CD4-positive, alpha-beta T cell (primary cell): ENCODE results near the gene HNRNPA3. TPM values are rescaled to one million over a fixed set of nuclear protein-coding genes. Genes with fewer than 3 reads are reported as not detected.

Experiments used
- ATAC-seq: fragments of 200-7000 bp; cut with Tn5 transposase; one replicate; pipeline ENCODE4 v1.10.0; 2022; ENCODE audit warnings: mild to moderate bottlenecking; ENCODE audit not compliant: poor library complexity
- CTCF ChIA-PET: fragments of 350-600 bp; sonication (Branson Sonifier 250); formaldehyde crosslinking; loops from one replicate; lab custom pipeline; 2021; ENCODE audit warnings: antibody characterized with exemption, inconsistent platforms; lab: Charles Lee
- POLR2A ChIA-PET: fragments of 350-600 bp; sonication (Branson Sonifier 250); formaldehyde crosslinking; loops from one replicate; lab custom pipeline; 2021; ENCODE audit warnings: antibody characterized with exemption, inconsistent platforms; lab: Charles Lee
- DNase-seq, 14 experiments: peaks; one replicate each; pipeline ENCODE4 v3.0.0-alpha.2; 2013 to 2020; ENCODE audit warnings: mixed read lengths in 2 of 14
- H3K27ac ChIP-seq, 2 donors: one replicate each; pipeline versions ENCODE4 v1.5.1 to v1.7.0; 2013; ENCODE audit warnings: low read length in 2 of 2, low read depth in 1 of 2, mild to moderate bottlenecking in 1 of 2
- H3K27me3 ChIP-seq, 2 experiments: 1 replicate in 1 of 2; 2 replicates in 1 of 2; pipeline versions ENCODE4 v1.6.1 to v1.7.0; 2013; ENCODE audit warnings: low read length in 2 of 2, control low read depth in 1 of 2, mild to moderate bottlenecking in 1 of 2, moderate library complexity in 1 of 2; ENCODE audit not compliant: insufficient read depth in 2 of 2, control insufficient read depth in 1 of 2
- H3K36me3 ChIP-seq: one replicate; pipeline ENCODE4 v1.6.1; 2013; ENCODE audit warnings: low read length, control low read depth; ENCODE audit not compliant: insufficient read depth
- H3K4me1 ChIP-seq: one replicate; pipeline ENCODE4 v1.6.1; 2013; ENCODE audit warnings: low read length, control low read depth; ENCODE audit not compliant: insufficient read depth
- H3K4me3 ChIP-seq: one replicate; pipeline ENCODE4 v1.5.1; 2013; ENCODE audit warnings: mild to moderate bottlenecking, low read length, moderate library complexity
- H3K9me3 ChIP-seq, 2 experiments: 1 replicate in 1 of 2; 2 replicates in 1 of 2; pipeline versions ENCODE4 v1.6.1 to v1.7.0; 2013; ENCODE audit warnings: low read length in 2 of 2, mild to moderate bottlenecking in 2 of 2, control low read depth in 1 of 2, moderate library complexity in 1 of 2; ENCODE audit not compliant: control insufficient read depth in 1 of 2, insufficient read depth in 1 of 2
- H3K27ac Mint-ChIP-seq: one replicate; pipeline ENCODE4 v1.8.0; 2020; ENCODE audit warnings: mixed read lengths
- H3K27me3 Mint-ChIP-seq: one replicate; pipeline ENCODE4 v1.8.0; 2021; ENCODE audit warnings: mixed read lengths
- H3K36me3 Mint-ChIP-seq: one replicate; pipeline ENCODE4 v1.8.0; 2021; ENCODE audit warnings: low read depth, mixed read lengths
- H3K4me1 Mint-ChIP-seq: one replicate; pipeline ENCODE4 v1.8.0; 2021; ENCODE audit warnings: low read depth, mixed read lengths
- H3K4me3 Mint-ChIP-seq: one replicate; pipeline ENCODE4 v1.8.0; 2020; ENCODE audit warnings: mild to moderate bottlenecking, mixed read lengths
- H3K9me3 Mint-ChIP-seq: one replicate; pipeline ENCODE4 v1.8.0; 2020; ENCODE audit warnings: mixed read lengths
- intact Hi-C, 2 experiments: fragments of 100-400 bp; cut with DNase I in 1 of 2; cut with micrococcal nuclease in 1 of 2; formaldehyde crosslinking; loops; one replicate each; pipeline versions ENCODE4 v1.15.1 to v1.9.0; 2023 to 2025; cut with DNase I, micrococcal nuclease
- total RNA-seq, 174 experiments: library from RNA in 2 of 174; stranded (reverse) in 2 of 174; gene quantifications; one replicate each; pipeline ENCODE4 v1.2.3 and lab custom pipeline; 2021 to 2026
- TF ChIP-seq, protein P1 (sequence below): fragments of 200-600 bp; IDR thresholded peaks from one replicate; pipeline ENCODE4 v1.8.0; 2022; ENCODE audit warnings: antibody characterized with exemption, mild to moderate bottlenecking

Gene HNRNPA3
- total RNA-seq, 2 experiments from 2014 or later = 162 to 167 TPM

DNA sequence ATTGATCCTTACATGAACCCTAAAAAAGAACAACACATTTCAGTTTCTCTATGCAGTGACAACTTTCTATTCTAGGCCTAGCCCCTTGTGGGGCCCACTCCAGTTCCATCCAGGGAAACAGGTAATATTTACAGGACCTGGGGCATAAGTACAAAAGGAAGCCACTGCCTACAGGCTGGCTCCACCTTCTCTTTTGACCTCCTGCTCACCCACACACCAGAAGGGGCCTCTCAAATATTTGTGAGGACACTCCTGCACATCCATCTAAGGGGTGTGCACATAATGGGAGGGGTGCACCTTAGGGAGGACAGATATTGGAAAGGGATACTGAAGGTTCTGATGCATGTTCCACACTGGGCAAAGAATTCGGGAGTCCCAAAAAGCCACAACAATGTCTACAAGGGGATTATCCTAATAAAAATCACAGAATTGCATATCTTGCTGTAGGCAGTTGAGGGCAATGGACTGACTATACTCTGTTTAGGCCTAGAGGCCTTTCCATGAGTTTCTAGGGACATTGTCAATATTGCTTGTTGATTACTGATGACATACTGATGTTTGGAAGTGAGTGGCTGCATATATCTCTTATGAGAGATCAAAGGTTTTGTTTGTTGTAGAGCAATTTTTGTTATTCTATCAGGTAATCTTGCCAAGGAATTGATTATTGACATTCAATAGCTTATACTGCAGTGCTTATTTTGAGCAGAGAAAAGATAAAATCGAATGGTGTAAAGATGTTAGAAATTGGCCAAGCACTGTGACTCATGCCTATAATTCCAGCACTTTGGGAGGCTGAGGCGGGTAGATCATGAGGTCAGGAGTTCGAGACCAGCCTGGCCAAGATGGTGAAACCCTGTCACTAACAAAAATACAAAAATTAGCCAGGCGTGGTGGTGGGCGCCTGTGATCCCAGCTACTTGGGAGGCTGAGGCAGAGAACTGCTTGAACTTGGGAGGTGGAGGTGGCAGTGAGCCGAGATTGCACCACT, 23.8 kb upstream of the HNRNPA3 start:
- TF ChIP-seq, protein P1, sequence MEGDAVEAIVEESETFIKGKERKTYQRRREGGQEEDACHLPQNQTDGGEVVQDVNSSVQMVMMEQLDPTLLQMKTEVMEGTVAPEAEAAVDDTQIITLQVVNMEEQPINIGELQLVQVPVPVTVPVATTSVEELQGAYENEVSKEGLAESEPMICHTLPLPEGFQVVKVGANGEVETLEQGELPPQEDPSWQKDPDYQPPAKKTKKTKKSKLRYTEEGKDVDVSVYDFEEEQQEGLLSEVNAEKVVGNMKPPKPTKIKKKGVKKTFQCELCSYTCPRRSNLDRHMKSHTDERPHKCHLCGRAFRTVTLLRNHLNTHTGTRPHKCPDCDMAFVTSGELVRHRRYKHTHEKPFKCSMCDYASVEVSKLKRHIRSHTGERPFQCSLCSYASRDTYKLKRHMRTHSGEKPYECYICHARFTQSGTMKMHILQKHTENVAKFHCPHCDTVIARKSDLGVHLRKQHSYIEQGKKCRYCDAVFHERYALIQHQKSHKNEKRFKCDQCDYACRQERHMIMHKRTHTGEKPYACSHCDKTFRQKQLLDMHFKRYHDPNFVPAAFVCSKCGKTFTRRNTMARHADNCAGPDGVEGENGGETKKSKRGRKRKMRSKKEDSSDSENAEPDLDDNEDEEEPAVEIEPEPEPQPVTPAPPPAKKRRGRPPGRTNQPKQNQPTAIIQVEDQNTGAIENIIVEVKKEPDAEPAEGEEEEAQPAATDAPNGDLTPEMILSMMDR = no peak
- no peaks in the 10 kb centered on the region for H3K27me3 ChIP-seq
- H3K27ac Mint-ChIP-seq = no peak overlapping the region
- no peak for ATAC-seq
- H3K27ac ChIP-seq = no peak overlapping the region
- no peaks in the 10 kb centered on the region for H3K4me1 ChIP-seq
- H3K4me1 Mint-ChIP-seq = no peaks in the 10 kb centered on the region
- H3K27me3 Mint-ChIP-seq = no peaks in the 10 kb centered on the region
- intact Hi-C loops = no loop called here
- no peak overlapping the region for H3K4me3 Mint-ChIP-seq
- H3K9me3 ChIP-seq = no peaks in the 10 kb centered on the region
- no peak overlapping the region for H3K4me3 ChIP-seq
- CTCF ChIA-PET = interaction anchor here (0.6 to 0.7 kb wide), 2 partner anchors 10 to 16 kb away, joined by 3 read pairs; no protein-coding TSS in a partner anchor
- DNase-seq = no peak
- H3K9me3 Mint-ChIP-seq = no peaks in the 10 kb centered on the region
- POLR2A ChIA-PET = no interaction called here
- no peaks in the 10 kb centered on the region for H3K36me3 ChIP-seq
- no peaks in the 10 kb centered on the region for H3K36me3 Mint-ChIP-seq

DNA sequence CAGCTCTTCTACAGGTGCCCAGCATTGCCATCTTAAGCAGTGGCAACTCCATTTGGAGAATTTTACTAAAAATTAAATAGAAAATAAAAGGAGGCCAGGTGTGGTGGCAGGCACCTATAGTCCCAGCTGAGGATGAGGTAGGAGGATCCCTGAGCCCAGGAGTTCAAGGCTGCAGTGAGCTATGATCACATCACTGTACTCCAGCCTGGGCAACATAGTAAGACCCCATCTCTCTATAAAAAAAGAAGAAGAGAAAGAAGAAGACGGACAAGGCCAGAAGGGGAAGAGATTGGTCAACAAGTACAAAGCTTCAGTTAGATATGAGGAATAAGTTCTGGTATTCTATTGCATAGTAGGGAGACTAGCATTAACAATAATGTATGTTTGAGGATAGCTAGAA, 21.7 kb upstream of the HNRNPA3 start:
- POLR2A ChIA-PET = interaction anchor here (1.2 kb wide), 1 partner anchor 21 kb away, joined by 3 read pairs; no protein-coding TSS in a partner anchor

DNA sequence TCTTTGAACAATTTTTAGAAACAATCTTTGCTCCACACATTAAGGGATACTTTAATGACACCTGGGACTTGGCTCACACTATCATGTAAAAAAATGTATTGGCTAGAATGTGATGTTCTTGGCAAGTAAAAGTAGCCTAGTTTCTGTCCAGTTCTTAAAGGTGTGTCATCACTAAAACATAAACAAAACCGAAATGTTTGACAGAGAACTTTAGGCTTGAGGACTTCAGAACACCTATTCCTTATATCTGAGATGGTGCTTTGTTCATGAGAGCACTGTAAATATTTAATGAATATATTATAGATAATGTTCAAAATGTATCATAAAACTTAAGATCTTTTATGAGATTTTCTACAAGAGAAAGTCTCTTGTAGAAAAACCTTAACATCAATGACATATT, 19.8 kb upstream of the HNRNPA3 start:
- ChIA-PET CTCF (no interaction called here), POLR2A (no interaction called here)
- Mint-ChIP-seq H3K27me3 (no peaks in the 10 kb centered on the region), H3K4me3 (no peak overlapping the region), H3K36me3 (no peaks in the 10 kb centered on the region), H3K9me3 (no peaks in the 10 kb centered on the region), H3K27ac (no peak overlapping the region), H3K4me1 (no peaks in the 10 kb centered on the region)
- intact Hi-C loops = no loop called here
- H3K36me3 ChIP-seq = no peaks in the 10 kb centered on the region
- H3K9me3 ChIP-seq = no peaks in the 10 kb centered on the region
- no peaks in the 10 kb centered on the region for H3K4me1 ChIP-seq
- H3K27ac ChIP-seq = no peak overlapping the region
- no peak for DNase-seq
- no peak for ATAC-seq
- H3K27me3 ChIP-seq = no peaks in the 10 kb centered on the region
- H3K4me3 ChIP-seq = no peak overlapping the region
- TF ChIP-seq, protein P1 = no peak

More for the DNA sequence above, 21.7 kb upstream of the HNRNPA3 start:
- Mint-ChIP-seq H3K36me3 (no peaks in the 10 kb centered on the region), H3K4me3 (no peak overlapping the region), H3K9me3 (no peaks in the 10 kb centered on the region), H3K4me1 (no peaks in the 10 kb centered on the region), H3K27me3 (no peaks in the 10 kb centered on the region), H3K27ac (no peak overlapping the region)
- Histone ChIP-seq H3K9me3 (no peaks in the 10 kb centered on the region), H3K4me3 (no peak overlapping the region), H3K27me3 (no peaks in the 10 kb centered on the region), H3K36me3 (no peaks in the 10 kb centered on the region), H3K27ac (no peak overlapping the region), H3K4me1 (no peaks in the 10 kb centered on the region)
- intact Hi-C loops = no loop called here
- TF ChIP-seq, protein P1 = no peak
- ATAC-seq (no peak), DNase-seq (no peak)
- CTCF ChIA-PET = interaction anchor here (1.2 kb wide), 2 partner anchors 26 to 92 kb away, joined by 3 read pairs; no protein-coding TSS in a partner anchor
